Esophagus muscularis mucosa (tissue), 4 donors: Measurements from ENCODE around the gene MRE11. TPM values are rescaled to one million over a fixed set of nuclear protein-coding genes. Genes with fewer than 3 reads are reported as not detected.

Experiments used
- DNase-seq: peaks from one replicate; pipeline ENCODE4 v3.0.0-alpha.2; 2017; ENCODE audit errors: extremely low spot score
- H3K27ac ChIP-seq, 4 donors: fragments of 200-600 bp; sonication (generic); replicated peaks in 1 of 4; 1 replicate in 3 of 4; 2 replicates in 1 of 4; pipeline ENCODE4 v1.5.1; 2016 to 2019; ENCODE audit warnings: mild to moderate bottlenecking in 1 of 4
- H3K27me3 ChIP-seq, 4 donors: fragments of 200-600 bp; sonication (generic); one replicate each; pipeline versions ENCODE4 v1.5.1 to v1.6.0; 2016 to 2019
- H3K36me3 ChIP-seq, 4 donors: fragments of 200-600 bp; sonication (generic); one replicate each; pipeline ENCODE4 v1.5.1; 2016 to 2019
- H3K4me1 ChIP-seq, 4 donors: fragments of 200-600 bp; sonication (generic); one replicate each; pipeline ENCODE4 v1.5.1; 2016 to 2019
- H3K4me3 ChIP-seq, 4 donors: fragments of 200-600 bp; sonication (generic); 1 replicate in 2 of 4; 2 replicates in 2 of 4; pipeline ENCODE4 v1.5.1; 2016 to 2019; ENCODE audit warnings: mild to moderate bottlenecking in 4 of 4, moderate library complexity in 1 of 4
- H3K9me3 ChIP-seq, 4 donors: fragments of 200-600 bp; sonication (generic); 1 replicate in 3 of 4; 2 replicates in 1 of 4; pipeline ENCODE4 v1.5.1; 2016 to 2019
- EP300 ChIP-seq: sonication (generic); formaldehyde crosslinking; IDR thresholded peaks from one replicate; pipeline ENCODE4 v1.6.1; 2017; ENCODE audit warnings: antibody characterized with exemption
- POLR2A ChIP-seq: fragments of 450-650 bp; IDR thresholded peaks from one replicate; pipeline ENCODE4 v1.6.1; 2017; ENCODE audit warnings: antibody characterized with exemption, moderate library complexity, mild to moderate bottlenecking, low read depth
- POLR2AphosphoS5 ChIP-seq, 2 donors: sonication (generic); formaldehyde crosslinking; IDR thresholded peaks; one replicate each; pipeline ENCODE4 v1.6.1; 2017; ENCODE audit warnings: antibody characterized with exemption in 2 of 2
- WGBS: methylation state at CpG from one replicate; pipeline ENCODE4 v1.1.5; 2018; 5-methylcytosine and 5-hydroxymethylcytosine counted together
- intact Hi-C: fragments of 100-400 bp; cut with DNase I; formaldehyde crosslinking; loops from one replicate; pipeline ENCODE4 v1.15.1; 2023
- total RNA-seq, 4 donors: library from RNA; depleted of rRNA; stranded (reverse); fragments of >200 nt; gene quantifications; one replicate each; pipeline versions ENCODE4 v1.1.0 to v1.2.1, GENCODE V29; 2016
- TF ChIP-seq, protein P1 (sequence below), 3 experiments: fragments of 200-600 bp in 2 of 3; fragments of 450-650 bp in 1 of 3; sonication (generic) in 2 of 3; IDR thresholded peaks; one replicate each; pipeline ENCODE4 v1.5.1; 2017 to 2019; ENCODE audit warnings: antibody characterized with exemption in 3 of 3, mild to moderate bottlenecking in 2 of 3, moderate library complexity in 1 of 3

MRE11 gene
- total RNA-seq, 4 donors from 2014 or later: 9.9 to 12.9 (median 11.2) TPM

DNA sequence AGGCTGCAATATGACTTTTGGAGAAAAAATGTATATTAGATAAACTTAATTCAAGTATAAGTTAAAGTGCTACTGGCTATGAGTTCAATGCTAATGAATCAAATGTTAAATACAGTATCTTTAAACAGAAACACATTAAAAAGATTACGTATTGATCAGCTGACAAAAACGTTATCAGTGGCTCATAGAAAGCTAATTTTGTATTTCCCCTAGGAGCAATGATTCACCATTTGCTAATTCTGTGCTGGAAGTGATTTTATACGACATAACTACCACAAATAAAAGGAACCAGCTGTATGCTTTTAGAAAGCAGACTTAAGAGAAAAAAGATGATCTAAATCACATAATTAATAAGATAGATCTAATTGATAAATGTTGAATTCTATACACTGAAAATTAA is 43.6 kb downstream of the MRE11 start:
- Histone ChIP-seq H3K27me3 (no peaks in the 10 kb centered on the region), H3K4me3 (no peak overlapping the region), H3K36me3 (peaks cover 10 to 46% (median 24%) of the 10 kb centered on the region in 4 donors), H3K4me1 (no peaks in the 10 kb centered on the region), H3K27ac (no peak overlapping the region), H3K9me3 (no peaks in the 10 kb centered on the region)
- WGBS: 60% methylated on average over 3 of the region's 3 CpGs
- intact Hi-C loops: no loop called here
- TF ChIP-seq EP300 (no peak), POLR2AphosphoS5 (IDR thresholded peaks at IDR 0.05) (no peak), POLR2A (no peak)
- TF ChIP-seq, protein P1, sequence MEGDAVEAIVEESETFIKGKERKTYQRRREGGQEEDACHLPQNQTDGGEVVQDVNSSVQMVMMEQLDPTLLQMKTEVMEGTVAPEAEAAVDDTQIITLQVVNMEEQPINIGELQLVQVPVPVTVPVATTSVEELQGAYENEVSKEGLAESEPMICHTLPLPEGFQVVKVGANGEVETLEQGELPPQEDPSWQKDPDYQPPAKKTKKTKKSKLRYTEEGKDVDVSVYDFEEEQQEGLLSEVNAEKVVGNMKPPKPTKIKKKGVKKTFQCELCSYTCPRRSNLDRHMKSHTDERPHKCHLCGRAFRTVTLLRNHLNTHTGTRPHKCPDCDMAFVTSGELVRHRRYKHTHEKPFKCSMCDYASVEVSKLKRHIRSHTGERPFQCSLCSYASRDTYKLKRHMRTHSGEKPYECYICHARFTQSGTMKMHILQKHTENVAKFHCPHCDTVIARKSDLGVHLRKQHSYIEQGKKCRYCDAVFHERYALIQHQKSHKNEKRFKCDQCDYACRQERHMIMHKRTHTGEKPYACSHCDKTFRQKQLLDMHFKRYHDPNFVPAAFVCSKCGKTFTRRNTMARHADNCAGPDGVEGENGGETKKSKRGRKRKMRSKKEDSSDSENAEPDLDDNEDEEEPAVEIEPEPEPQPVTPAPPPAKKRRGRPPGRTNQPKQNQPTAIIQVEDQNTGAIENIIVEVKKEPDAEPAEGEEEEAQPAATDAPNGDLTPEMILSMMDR (IDR thresholded peaks at IDR 0.05): no peak
- DNase-seq: no peak

DNA sequence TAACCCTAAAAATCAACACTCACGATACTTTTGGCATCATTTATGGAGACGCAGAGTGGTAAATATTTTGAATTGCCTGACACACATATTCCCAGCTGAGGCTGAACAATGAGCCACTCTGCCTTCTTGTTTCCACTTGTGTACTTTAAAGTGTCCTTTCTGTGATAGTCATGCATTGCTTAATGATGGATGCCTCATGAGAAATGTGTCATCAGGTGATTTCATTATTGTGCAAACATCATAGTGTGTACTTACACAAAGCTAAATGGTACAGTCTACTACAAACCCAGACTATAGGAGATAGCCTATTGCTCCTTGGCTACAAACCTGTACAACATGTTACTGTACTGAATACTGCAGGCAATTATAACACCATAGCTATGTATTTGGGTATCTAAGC is 44.2 kb downstream of the MRE11 start:
- Histone ChIP-seq H3K27ac (no peak overlapping the region), H3K27me3 (no peaks in the 10 kb centered on the region), H3K36me3 (peaks cover 10 to 51% (median 29%) of the 10 kb centered on the region in 4 donors), H3K4me3 (no peak overlapping the region), H3K4me1 (no peaks in the 10 kb centered on the region), H3K9me3 (no peaks in the 10 kb centered on the region)
- TF ChIP-seq POLR2AphosphoS5 (IDR thresholded peaks at IDR 0.05) (no peak), POLR2A (no peak), EP300 (no peak)
- TF ChIP-seq, protein P1 (IDR thresholded peaks at IDR 0.05): no peak
- intact Hi-C loops: no loop called here
- WGBS: 74% methylated on average over 2 of the region's 2 CpGs
- no peak for DNase-seq

DNA sequence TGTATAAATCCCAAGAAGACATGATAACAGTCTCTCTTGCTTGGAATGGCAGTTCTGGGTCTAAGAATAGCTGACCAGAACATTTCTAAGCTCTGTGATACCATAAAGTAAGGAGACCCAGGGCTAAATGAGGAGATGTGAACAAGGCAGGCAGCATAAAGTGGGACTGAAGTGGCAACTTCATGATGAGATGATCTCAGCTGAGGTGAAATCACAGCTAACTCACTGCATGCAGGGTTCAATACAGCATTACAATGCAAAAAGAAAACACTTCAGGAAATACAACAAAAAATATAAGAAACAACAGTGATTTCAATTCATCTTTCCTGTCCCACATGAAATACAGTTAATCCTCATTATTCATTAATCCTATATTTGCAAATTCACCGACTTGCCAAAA is 44.6 kb downstream of the MRE11 start:
- intact Hi-C loops: no loop called here
- WGBS: 95% methylated on average over 1 of the region's 1 CpG

DNA sequence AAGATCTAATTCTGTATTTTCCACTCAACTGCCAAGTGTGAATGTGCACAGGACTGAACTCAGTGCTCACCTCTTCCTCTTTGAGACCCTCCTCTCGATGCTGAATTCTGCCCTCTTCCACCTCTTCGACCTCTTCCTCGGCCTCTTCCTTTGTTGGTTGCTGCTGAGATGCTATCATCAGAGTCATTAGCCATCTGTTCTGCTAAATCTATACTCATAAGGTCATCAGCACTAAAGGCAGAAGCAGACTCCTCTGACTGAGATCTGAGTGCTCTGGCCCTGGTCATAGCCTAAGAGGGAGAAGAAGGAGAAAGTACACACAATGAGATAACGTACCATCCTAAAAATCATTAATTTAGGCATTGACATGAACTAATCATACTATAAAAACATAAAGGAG is 46.5 kb downstream of the MRE11 start:
- intact Hi-C loops: no loop called here
- Histone ChIP-seq H3K9me3 (no peaks in the 10 kb centered on the region), H3K36me3 (peaks cover 19 to 55% (median 36%) of the 10 kb centered on the region in 4 donors), H3K27me3 (no peaks in the 10 kb centered on the region), H3K4me1 (no peaks in the 10 kb centered on the region), H3K4me3 (no peak overlapping the region), H3K27ac (no peak overlapping the region)
- no peak for DNase-seq
- WGBS: 85% methylated on average over 4 of the region's 4 CpGs
- TF ChIP-seq EP300: no peak
- no peak for TF ChIP-seq POLR2A
- no peak for TF ChIP-seq POLR2AphosphoS5 (IDR thresholded peaks at IDR 0.05)
- TF ChIP-seq, protein P1 (IDR thresholded peaks at IDR 0.05): no peak

More for the DNA sequence above, 44.6 kb downstream of the MRE11 start:
- Histone ChIP-seq H3K9me3 (no peaks in the 10 kb centered on the region), H3K4me3 (no peak overlapping the region), H3K27ac (no peak overlapping the region), H3K27me3 (no peaks in the 10 kb centered on the region), H3K4me1 (no peaks in the 10 kb centered on the region), H3K36me3 (peaks cover 10 to 55% (median 33%) of the 10 kb centered on the region in 4 donors)
- TF ChIP-seq POLR2AphosphoS5 (IDR thresholded peaks at IDR 0.05) (no peak), POLR2A (no peak), EP300 (no peak)
- TF ChIP-seq, protein P1 (IDR thresholded peaks at IDR 0.05): no peak
- no peak for DNase-seq

DNA sequence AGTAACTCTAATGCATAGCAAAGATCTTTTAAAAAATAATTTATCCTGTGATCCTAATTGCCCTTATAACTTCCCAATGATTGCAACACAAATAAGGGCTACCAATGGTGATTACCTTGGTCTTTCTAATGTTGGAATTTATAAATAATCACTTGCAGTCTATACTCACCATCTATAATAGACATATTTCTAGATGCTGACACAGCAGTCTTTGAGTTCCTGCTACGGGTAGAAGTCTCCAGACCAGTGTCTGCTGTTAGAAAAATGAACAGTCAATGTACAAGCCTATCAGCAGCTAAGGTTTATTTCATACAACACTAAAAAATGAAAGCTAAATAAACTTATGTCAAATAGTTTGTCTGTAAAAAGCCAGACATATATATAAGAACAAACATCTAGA is 48.0 kb downstream of the MRE11 start:
- TF ChIP-seq POLR2A: no peak
- TF ChIP-seq, protein P1 (IDR thresholded peaks at IDR 0.05): no peak
- TF ChIP-seq POLR2AphosphoS5 (IDR thresholded peaks at IDR 0.05): no peak
- no peak for TF ChIP-seq EP300
- Histone ChIP-seq H3K9me3 (no peaks in the 10 kb centered on the region), H3K36me3 (peaks cover 19 to 61% (median 36%) of the 10 kb centered on the region in 4 donors), H3K27me3 (no peaks in the 10 kb centered on the region), H3K4me1 (no peaks in the 10 kb centered on the region), H3K4me3 (no peak overlapping the region), H3K27ac (no peak overlapping the region)
- 71% methylated on average over 1 of the region's 1 CpG for WGBS
- intact Hi-C loops: no loop called here
- DNase-seq: no peak
